BLaER1 (cell line): ENCODE data around the gene ARID3B.
A peak's percentile ranks its signal among the peaks of the same experiment; 100 is the strongest.

ENCODE experiments used
- H3K27ac ChIP-seq: shearing (Covaris generic); formaldehyde crosslinking; 2 replicates; pipeline ENCODE4 v1.8.1; 2022
- H3K27me3 ChIP-seq: shearing (Covaris generic); formaldehyde crosslinking; 2 replicates; pipeline ENCODE4 v1.8.1; 2022
- H3K36me3 ChIP-seq: shearing (Covaris generic); formaldehyde crosslinking; 2 replicates; pipeline ENCODE4 v1.8.1; 2022
- H3K4me1 ChIP-seq: shearing (Covaris generic); formaldehyde crosslinking; 2 replicates; pipeline ENCODE4 v1.8.1; 2022
- H3K4me2 ChIP-seq: shearing (Covaris generic); formaldehyde crosslinking; 2 replicates; pipeline ENCODE4 v1.8.1; 2022
- H3K4me3 ChIP-seq: shearing (Covaris generic); formaldehyde crosslinking; 2 replicates; pipeline ENCODE4 v1.8.1; 2022
- H3K9ac ChIP-seq: shearing (Covaris generic); formaldehyde crosslinking; 2 replicates; pipeline ENCODE4 v1.8.1; 2022
- H3K9me3 ChIP-seq: shearing (Covaris generic); formaldehyde crosslinking; 2 replicates; pipeline ENCODE4 v1.8.1; 2022
- H4K20me1 ChIP-seq: shearing (Covaris generic); formaldehyde crosslinking; 2 replicates; pipeline ENCODE4 v1.8.1; 2022
- Cebpa-rat ChIP-seq: shearing (Covaris generic); IDR thresholded peaks from 2 replicates; pipeline ENCODE4 v1.8.1; 2022

The ARID3B gene

DNA sequence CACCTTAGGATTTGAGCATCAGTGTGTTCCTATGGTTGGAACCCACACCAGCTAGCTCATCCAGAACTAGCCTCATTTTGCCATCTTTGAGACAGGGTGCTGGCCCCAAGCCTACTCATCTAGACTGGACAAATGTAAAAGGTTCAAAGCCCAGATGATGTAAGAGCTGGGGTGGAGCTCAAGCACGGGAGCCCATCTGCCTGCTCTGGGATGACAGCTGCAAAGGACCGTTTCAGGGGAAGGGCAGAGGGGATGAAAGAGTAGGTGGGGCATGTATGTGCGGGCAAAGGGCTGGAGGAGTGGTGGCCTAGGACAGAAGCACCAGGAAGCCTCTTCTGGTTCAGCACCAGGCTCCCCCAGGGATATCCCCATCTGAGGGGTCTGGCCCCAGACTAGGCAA lies 90.4 kb downstream of the ARID3B start:
- peaks cover 39% of the 10 kb centered on the region for H3K4me1 ChIP-seq
- TF ChIP-seq Cebpa-rat, result no peak
- no peaks in the 10 kb centered on the region for H3K27me3 ChIP-seq
- H3K9ac ChIP-seq, result peak overlapping the region; percentile 51; the same call in 1 of the 2 replicates
- no peak overlapping the region for H3K4me2 ChIP-seq
- H4K20me1 ChIP-seq, result peaks cover 99% of the 10 kb centered on the region
- no peak overlapping the region for H3K4me3 ChIP-seq
- peaks cover 99% of the 10 kb centered on the region for H3K36me3 ChIP-seq
- H3K9me3 ChIP-seq, result no peaks in the 10 kb centered on the region
- H3K27ac ChIP-seq, result no peak overlapping the region

DNA sequence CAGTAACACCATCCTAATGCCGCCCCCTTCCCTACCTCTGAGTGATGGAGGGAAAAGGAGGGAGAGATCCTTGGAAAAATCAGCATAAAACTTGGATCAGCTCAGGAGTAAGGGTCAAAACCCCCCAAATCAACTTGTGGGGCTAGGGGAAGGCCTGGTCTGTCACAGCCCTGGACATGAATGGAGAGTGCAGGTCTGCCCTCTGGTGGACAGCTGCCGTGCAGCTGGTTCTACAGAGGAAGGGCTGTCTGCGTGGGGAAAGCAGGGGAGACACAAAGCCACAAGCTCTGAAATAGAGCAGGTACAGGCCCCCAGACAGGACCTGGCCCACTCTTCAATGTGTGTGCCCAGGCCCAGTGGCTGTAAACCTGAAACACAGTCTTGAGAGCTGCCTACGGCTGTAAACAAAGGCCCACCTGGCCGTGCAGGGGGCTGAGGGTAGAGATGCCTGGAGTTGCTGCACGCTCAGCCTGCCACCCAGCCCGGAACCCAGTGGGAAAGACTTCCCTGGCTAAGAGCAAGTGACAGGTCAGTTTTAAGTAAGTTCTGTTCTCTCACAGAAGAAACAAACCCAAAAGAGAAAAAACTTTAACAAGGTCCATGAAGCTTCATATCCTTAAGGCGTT lies 91.0 kb downstream of the ARID3B start:
- no peak overlapping the region for H3K4me2 ChIP-seq
- H3K27me3 ChIP-seq, result no peaks in the 10 kb centered on the region
- H3K36me3 ChIP-seq, result peaks cover 99% of the 10 kb centered on the region
- no peak overlapping the region for H3K27ac ChIP-seq
- no peak overlapping the region for H3K9ac ChIP-seq
- H3K4me3 ChIP-seq, result no peak overlapping the region
- peaks cover 39% of the 10 kb centered on the region for H3K4me1 ChIP-seq
- H4K20me1 ChIP-seq, result peaks cover 99% of the 10 kb centered on the region
- H3K9me3 ChIP-seq, result no peaks in the 10 kb centered on the region
- TF ChIP-seq Cebpa-rat, result no peak

DNA sequence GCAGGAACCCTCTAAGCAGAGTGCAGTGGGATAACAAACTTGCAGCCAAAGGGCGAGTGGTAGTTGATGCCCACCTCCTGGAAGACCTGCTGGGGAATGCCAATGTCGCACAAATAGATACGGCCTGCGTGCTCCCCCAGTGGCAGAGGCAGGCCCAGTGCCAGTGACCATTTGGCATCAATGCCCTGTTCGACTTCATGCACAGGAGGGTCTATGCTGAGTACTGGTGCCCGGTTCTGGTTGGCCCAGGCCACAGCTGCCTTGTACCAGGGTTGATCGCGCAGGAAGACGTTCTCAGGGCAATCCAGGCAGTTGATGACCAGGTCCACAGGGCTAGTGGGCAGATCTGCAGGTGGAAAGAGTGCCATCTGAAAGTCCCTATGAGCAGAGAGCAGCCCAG lies 91.6 kb downstream of the ARID3B start:
- H3K27me3 ChIP-seq, result no peaks in the 10 kb centered on the region
- H3K4me2 ChIP-seq, result no peak overlapping the region
- H3K9ac ChIP-seq, result no peak overlapping the region
- peaks cover 39% of the 10 kb centered on the region for H3K4me1 ChIP-seq
- H3K36me3 ChIP-seq, result peaks cover 99% of the 10 kb centered on the region
- H3K9me3 ChIP-seq, result no peaks in the 10 kb centered on the region
- H3K27ac ChIP-seq, result no peak overlapping the region
- H3K4me3 ChIP-seq, result no peak overlapping the region
- TF ChIP-seq Cebpa-rat, result no peak
- H4K20me1 ChIP-seq, result peaks cover 99% of the 10 kb centered on the region

DNA sequence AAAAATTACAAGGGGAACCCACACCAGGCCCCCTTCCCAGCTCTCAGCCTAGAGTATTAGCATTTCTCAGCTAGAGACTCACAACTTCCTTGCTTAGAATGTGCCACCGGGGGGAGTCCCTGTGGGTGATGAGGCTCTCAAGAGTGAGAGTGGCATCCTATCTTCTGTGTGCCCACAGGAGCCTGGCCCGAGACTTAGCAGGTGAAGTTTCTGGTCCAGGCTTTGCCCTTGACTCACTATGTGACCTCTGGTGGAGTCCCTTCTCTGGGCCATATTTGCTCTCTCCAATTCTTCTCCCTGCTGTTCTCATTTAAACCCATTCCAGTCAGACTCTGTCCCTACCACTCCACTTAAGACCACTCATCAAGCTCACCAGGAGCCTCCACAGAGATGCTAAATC lies 92.8 kb downstream of the ARID3B start:
- Histone ChIP-seq H3K36me3 (peaks cover 99% of the 10 kb centered on the region), H4K20me1 (peaks cover 95% of the 10 kb centered on the region)

DNA sequence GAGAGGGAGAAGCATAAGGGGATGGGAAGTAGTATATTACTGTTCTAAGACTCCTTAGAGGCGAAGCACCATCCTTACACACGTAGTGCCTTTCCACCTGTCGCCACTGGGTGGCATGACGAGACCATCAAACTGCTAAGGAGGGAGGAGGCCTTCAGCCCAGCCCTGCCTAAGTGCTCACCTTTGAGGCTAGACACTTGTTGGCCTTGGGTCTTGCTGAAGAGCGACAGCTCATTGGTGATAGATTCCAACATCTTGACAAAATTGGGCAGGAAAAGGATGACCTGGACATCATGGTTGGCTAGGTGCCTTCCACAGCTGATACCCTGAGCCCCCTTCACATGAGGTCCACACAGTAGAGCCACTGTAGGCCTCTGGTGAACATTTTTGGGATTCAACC lies 94.2 kb downstream of the ARID3B start:
- no peak overlapping the region for H3K4me3 ChIP-seq
- TF ChIP-seq Cebpa-rat, result no peak
- H3K27ac ChIP-seq, result no peak overlapping the region
- peaks cover 95% of the 10 kb centered on the region for H4K20me1 ChIP-seq
- H3K9me3 ChIP-seq, result no peaks in the 10 kb centered on the region
- no peaks in the 10 kb centered on the region for H3K27me3 ChIP-seq
- no peak overlapping the region for H3K9ac ChIP-seq
- H3K36me3 ChIP-seq, result peaks cover 99% of the 10 kb centered on the region
- no peak overlapping the region for H3K4me2 ChIP-seq
- H3K4me1 ChIP-seq, result peaks cover 16% of the 10 kb centered on the region

More for the DNA sequence above, 92.8 kb downstream of the ARID3B start:
- no peak overlapping the region for H3K9ac ChIP-seq
- H3K27ac ChIP-seq, result no peak overlapping the region
- peaks cover 31% of the 10 kb centered on the region for H3K4me1 ChIP-seq
- no peaks in the 10 kb centered on the region for H3K27me3 ChIP-seq
- no peak for TF ChIP-seq Cebpa-rat
- H3K4me3 ChIP-seq, result no peak overlapping the region
- no peaks in the 10 kb centered on the region for H3K9me3 ChIP-seq
- H3K4me2 ChIP-seq, result no peak overlapping the region

DNA sequence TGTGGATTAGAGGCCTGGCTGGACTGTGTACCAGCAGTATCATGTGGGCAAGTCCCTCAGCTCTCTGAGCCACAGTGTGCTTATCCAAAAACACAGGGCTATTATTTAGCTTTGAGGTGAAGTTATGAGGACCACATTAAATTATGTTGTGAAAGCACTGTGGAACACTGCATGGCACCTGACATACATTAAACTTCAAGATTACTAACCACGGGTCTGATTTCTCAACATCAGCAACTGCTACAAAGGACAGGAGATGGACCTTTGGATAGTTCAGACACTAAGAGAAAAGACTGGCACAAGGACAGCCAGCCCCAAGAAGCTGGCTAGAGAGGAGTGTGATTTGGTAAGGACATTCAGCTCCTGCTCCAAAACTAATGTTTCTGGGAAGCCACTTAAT lies 96.0 kb downstream of the ARID3B start:
- TF ChIP-seq Cebpa-rat, result no peak
- H3K9me3 ChIP-seq, result no peaks in the 10 kb centered on the region
- H3K9ac ChIP-seq, result no peak overlapping the region
- H3K4me2 ChIP-seq, result no peak overlapping the region
- no peak overlapping the region for H3K4me3 ChIP-seq
- peaks cover 100% of the 10 kb centered on the region for H3K36me3 ChIP-seq
- H3K27me3 ChIP-seq, result no peaks in the 10 kb centered on the region
- H4K20me1 ChIP-seq, result peaks cover 95% of the 10 kb centered on the region
- no peak overlapping the region for H3K27ac ChIP-seq
- no peaks in the 10 kb centered on the region for H3K4me1 ChIP-seq

DNA sequence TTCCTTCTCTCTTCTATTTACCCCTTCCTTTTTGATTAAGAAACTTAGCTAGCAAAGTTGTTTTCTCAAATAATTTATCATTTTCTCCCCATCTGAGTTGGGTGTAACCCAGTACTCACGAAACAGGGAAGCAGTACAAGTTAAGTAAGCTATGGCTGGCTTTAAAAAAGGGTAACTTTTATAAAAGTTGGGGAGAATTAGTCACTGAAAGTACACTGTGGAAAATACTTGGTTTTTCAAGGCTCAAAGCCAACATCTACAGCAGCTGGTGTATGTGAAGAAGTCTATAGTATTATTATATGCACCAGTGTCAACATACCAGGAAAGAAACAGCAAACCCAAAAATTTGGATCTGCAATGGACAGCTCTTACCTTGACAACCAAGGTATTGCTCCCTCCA lies 100.1 kb downstream of the ARID3B start:
- no peak overlapping the region for H3K4me2 ChIP-seq
- H3K4me3 ChIP-seq, result no peak overlapping the region
- H3K36me3 ChIP-seq, result peaks cover 86% of the 10 kb centered on the region
- H4K20me1 ChIP-seq, result peaks cover 95% of the 10 kb centered on the region
- no peaks in the 10 kb centered on the region for H3K9me3 ChIP-seq
- no peak overlapping the region for H3K27ac ChIP-seq
- H3K27me3 ChIP-seq, result no peaks in the 10 kb centered on the region
- TF ChIP-seq Cebpa-rat, result no peak
- no peak overlapping the region for H3K9ac ChIP-seq
- no peaks in the 10 kb centered on the region for H3K4me1 ChIP-seq

DNA sequence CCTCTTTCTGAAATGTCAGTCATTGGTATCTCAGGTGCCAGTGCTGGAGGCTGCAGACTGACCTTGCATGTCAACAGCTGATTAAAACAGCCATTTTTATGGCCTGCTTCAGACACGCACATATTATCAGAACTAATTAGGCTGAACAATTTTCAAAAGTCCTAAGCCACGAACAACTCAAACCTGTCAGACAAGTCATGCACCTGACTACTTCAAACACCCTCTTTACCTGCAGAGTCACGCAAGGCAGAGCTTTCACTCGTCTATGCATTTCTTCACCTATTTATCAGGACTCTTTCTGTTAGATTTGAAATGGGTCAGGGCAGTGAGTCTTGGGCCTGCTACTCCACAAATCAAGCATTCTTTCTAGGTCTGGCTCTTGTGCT lies 101.3 kb downstream of the ARID3B start:
- H3K4me3 ChIP-seq, result no peak overlapping the region
- H3K9ac ChIP-seq, result no peak overlapping the region
- H3K9me3 ChIP-seq, result no peaks in the 10 kb centered on the region
- no peak for TF ChIP-seq Cebpa-rat
- H3K27me3 ChIP-seq, result no peaks in the 10 kb centered on the region
- H3K27ac ChIP-seq, result no peak overlapping the region
- H3K36me3 ChIP-seq, result peaks cover 81% of the 10 kb centered on the region
- H3K4me2 ChIP-seq, result no peak overlapping the region
- peaks cover 95% of the 10 kb centered on the region for H4K20me1 ChIP-seq
- H3K4me1 ChIP-seq, result no peaks in the 10 kb centered on the region

DNA sequence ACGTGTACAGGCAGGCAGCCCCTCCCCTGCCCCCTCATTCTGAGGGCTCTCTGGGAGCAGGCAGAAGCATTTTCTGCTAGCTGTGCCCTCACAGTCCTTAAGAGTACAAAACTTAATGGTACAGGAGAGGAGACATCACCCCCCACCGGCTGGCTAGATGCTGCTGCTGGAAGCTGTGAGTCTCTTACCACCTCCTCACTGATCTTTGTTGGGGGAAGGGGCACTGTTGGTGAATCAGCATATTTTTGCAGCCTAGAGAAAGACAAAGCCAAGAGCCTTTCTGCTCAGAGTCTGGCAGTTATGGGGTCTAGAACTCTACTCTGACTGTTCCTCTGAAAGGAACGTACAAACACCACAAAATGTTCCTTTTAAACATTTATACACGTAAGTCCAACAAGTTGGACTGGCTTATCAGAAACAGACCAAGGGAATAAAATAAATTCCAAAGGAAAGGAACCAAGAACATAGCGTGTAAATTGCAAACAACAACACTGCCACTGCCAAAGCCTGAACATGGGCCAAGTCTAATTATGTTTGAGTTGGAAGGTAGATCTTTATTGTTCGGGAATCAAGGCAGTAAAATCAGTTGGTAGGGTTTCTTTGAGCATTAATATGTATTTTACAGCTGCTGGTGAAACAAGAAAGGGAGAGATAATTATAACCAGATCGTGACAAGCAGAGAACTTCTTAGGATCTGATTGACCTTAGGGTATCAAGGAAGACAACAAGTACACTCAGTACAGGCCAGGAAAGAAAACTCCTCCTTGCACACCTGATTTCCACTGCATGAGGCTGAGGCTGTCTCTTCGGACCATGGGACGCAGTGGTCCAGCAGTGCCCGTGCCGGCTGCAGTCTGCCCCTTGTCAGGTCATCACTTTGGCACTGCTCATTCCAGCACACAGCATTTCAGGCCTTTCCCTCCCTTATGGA lies 102.0 kb downstream of the ARID3B start:
- Histone ChIP-seq H3K27ac (no peak overlapping the region), H3K4me2 (no peak overlapping the region), H4K20me1 (peaks cover 95% of the 10 kb centered on the region)

DNA sequence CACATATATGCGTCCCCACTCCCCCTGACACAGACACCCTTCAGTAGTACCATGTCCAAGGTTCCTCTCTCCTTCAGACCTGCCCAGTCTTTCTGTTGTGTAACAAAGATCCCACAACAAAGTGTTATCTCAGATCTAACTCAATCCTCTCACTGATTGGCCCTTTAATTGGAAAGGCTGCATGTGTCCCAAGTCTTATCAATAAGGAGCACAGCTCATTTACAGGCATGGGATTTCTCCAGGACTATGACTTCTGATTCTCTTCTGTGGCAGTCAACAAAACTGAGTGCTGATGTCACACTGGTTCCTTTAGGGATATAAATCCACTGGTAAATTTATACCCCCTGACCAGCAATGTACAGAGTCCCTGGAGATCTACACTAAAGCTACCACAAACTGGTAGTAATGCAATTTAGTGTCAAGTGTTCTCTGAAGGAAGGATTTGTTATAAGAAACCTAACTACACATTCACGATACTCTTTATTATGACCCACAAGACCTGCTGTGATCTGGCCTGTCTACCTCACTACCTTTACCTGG lies 102.7 kb downstream of the ARID3B start:
- Histone ChIP-seq H4K20me1 (peaks cover 100% of the 10 kb centered on the region), H3K9ac (no peak overlapping the region), H3K4me3 (no peak overlapping the region), H3K9me3 (no peaks in the 10 kb centered on the region), H3K4me1 (no peaks in the 10 kb centered on the region), H3K27ac (no peak overlapping the region), H3K4me2 (no peak overlapping the region), H3K36me3 (peaks cover 73% of the 10 kb centered on the region), H3K27me3 (no peaks in the 10 kb centered on the region)
- TF ChIP-seq Cebpa-rat, result no peak

More for the DNA sequence above, 102.0 kb downstream of the ARID3B start:
- no peak overlapping the region for H3K4me3 ChIP-seq
- no peaks in the 10 kb centered on the region for H3K4me1 ChIP-seq
- H3K27me3 ChIP-seq, result no peaks in the 10 kb centered on the region
- no peaks in the 10 kb centered on the region for H3K9me3 ChIP-seq
- no peak for TF ChIP-seq Cebpa-rat
- no peak overlapping the region for H3K9ac ChIP-seq
- H3K36me3 ChIP-seq, result peaks cover 81% of the 10 kb centered on the region
